Cardiac septum (tissue), 1 donor: Measurements from ENCODE around the gene CUBN. TPM values are rescaled to one million over a fixed set of nuclear protein-coding genes. Genes with fewer than 3 reads are reported as not detected.

Experiments
- DNase-seq: peaks from one replicate; pipeline ENCODE4 v3.0.0-alpha.2; 2020; ENCODE audit warnings: low spot score
- intact Hi-C: fragments of 100-400 bp; cut with DNase I; formaldehyde crosslinking; loops from one replicate; pipeline ENCODE4 v1.14.0; 2022
- total RNA-seq: library from RNA; stranded (reverse); fragmentation: NEBNext Ultra II Directional; extraction: Animal tissue kit (Norgen Biotek cat#: 25700); gene quantifications from one replicate; pipeline ENCODE4 v1.2.1, GENCODE V29; 2021
- donor health status: DM: no; HTN: no; CAD: no.

The CUBN gene
- total RNA-seq, 1 donor from 2014 or later = 0.54 TPM

DNA sequence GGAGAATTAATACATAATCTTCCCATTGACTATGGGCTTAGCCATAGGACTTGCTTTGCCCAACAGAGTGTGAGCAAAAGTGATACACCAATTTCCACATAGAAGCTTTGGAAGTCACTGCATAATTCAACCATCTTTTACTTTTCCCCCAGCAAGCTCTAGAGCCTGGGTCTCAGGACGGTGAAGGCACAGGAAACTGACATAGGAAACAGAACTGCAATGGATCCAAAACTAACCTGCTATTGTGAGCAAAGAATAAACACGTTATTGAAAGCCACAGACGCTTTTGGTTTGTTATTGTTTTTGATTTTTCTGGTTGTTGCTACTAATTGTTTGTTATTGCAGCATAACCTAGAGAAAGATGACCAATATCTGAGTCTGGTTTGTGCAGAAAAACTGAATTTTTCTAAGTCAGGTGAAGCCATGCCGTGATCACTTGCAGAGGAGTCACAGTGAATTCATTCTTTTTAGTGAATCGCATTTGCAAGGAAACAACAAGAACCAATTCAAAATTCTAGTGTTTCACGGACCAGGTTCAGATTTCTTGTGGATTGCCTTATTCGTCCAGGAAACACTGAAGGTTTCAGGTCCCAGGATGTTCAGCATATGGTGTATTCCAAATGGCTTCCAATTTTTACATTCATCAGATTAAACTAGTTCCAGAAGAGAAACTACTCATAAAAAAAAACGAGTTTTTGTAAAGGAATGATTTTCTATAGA lies 52.8 kb downstream of the CUBN start:
- intact Hi-C loops = no loop called here
- DNase-seq = no peak

DNA sequence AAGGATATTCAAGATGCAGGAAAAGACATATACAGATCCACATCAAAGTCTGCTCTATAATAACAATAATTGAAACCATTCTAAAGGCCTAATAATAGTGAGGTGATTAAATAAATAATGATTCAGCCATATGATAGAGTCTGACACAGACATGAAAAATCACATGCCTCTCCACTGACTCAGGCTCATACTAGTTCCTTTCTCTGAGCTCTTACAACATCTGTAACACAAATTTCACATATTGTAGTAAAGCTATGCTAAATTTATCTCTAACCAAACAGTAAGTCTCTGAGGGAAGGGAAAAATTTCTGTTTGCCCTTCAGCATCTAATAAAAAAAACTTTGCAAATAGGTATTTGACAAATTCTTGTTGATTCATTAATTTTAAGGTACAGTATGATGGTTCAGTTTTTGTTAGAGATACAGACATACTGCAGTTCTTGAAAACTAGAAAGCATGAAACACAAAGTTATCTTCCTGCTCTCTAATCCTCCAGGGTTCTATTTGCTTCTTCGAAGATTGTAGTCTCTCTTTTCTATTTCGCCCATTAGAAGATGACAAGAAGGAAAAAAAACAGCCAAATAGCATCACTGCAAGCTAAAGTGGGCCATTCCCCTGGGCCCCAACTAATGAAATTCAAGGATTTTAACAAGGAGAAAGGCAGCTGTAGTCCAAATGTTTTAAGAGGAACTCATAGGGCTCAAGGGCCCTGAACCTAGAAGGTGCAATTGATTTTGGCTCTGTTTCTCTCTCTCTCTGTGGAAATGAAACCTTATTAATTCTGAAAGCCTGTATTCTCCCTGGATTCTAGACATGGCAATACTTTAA lies 53.9 kb downstream of the CUBN start:
- intact Hi-C loops = no loop called here
- no peak for DNase-seq

DNA sequence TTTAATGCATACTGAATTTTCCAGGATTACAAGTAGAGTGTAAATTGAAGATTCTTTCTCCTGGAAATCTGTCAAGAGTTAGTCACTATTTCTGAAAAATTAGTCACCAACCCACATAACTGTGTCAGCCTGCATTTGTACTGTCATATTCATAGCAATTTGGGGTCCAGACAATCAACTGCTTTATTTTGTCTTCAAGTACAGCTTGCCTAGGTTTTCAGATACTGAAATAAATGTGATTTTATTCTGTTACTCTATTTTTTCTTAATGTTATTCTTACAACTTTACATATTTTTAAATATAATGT lies 55.1 kb downstream of the CUBN start:
- intact Hi-C loops = no loop called here
- DNase-seq = no peak

DNA sequence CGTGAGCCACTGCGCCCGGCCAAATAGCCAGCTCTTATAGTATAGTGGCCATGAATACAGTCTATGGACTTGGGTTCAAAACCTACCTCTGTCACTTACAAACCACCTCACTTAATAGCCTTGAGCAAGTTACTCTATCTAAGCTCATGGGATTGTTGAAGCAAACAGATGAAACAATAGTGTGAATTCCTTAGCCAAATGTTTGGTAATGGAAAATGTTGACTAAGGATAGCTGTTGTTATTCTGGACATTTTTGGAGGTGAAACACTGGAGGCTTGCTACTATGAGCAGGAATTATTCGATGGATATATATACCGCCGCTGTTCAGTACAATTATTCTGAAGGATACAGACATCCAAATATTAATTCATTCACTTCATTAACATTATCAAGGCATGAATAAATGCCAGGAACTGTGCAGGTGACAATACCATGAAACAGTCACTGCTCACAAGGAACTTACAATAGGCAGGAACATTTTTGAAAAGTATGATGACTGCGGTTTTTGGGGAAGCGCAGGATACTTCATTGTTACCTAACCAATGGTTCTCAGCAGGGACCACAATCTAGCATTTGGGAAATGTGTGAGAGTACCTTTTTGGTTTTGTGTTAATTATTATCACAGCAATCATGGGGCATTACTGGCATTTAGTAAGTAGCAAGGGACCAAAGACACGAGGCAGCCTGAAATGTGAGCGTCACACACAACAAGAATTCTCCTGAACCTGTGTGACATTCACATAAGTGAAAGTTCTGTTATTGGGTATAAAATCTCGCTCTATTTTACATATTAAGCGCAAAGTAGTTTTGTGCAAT lies 55.7 kb downstream of the CUBN start:
- intact Hi-C loops = no loop called here
- DNase-seq = no peak

DNA sequence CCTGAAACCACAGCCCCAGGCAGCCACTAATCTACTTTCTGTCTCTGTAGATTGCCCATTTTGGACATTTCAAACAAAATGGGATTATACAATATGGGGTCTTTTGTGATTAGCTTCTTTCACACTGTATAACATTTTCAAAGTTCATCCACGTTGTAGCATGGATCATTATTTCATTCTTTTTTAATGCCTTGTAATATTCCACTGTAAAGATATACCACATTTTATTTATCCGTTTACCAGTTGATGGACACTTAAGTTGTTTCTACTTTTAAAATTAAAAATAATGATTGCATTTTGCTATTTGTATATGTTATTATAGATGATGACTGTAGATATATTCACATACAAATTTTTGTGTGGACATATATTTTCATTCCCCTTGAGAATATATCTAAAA lies 60.7 kb downstream of the CUBN start:
- DNase-seq = no peak
- intact Hi-C loops = no loop called here

DNA sequence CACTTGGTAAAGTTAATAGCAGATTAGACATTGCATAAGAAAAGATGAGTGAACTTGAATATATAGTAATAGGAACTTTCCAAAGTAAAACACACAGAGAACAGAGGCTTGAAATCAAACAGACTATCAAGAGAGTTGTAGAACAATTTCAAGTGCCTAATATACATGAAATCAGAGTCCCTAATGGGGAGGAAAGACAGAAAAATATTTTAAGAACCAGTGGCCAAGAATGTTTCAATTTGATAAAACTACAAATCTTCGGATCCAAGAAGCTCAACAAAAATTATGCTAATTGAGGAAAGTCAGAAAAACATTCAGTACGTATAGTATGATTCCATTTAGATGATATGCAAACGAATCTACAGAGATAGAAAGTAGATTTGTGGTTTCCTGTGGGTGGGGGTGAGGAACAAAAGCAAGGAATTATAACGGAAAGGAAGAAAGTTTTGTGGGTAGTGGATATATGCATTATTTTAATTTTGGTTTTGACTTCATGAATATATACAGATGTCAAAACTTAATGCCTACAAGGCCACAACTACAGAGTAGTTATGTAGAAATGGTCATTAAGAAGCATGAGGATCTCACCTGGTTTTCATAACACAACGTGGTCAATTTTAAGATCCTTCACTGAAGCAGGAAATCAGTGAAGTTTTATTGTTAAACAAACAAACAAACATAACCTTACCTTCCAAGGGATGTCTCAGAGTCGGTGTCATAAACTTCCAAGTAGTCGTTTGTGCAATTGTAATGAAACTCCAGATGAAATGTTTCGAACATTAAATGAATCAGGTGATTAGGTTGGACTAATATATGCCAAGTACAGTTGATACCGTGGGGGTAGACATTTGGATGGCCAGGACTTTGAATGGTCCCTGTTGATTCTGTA lies 62.0 kb downstream of the CUBN start:
- no peak for DNase-seq
- intact Hi-C loops = no loop called here

DNA sequence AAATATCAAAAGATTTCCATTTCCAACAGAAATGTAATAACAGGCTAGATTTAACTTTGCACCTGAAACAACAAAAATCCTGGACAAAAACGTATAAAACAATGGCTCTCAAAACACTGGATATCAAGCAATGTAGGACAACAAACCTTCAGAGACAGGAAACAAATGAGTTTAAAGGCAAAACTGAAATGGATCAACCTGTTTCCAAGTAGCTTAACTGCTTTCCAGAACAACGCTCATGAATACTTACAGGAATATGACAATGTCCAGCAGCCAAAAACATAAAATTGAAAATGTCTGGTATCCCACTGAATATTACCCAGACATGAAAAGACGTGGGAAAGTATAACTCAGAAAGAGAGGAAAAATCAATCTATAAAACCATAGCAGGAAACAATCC lies 62.8 kb downstream of the CUBN start:
- intact Hi-C loops = no loop called here
- no peak for DNase-seq

DNA sequence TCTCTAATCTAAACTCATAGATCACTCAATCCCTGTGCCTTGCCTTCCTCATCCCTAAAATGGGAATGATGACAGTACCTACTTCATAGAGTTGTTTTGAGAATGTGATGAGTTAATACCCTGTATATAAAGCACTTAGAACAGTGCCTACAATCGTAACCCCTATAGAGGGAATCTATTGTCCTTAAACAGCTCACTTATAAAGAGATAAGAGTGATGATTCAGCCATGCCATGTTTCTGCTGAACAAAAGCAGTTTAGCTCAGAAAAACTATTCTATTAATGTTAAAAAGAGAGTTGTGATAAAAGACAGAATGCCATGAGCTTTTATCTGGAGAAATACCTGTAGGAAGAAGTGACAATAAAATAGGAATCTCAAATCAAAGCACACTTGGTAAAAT lies 63.6 kb downstream of the CUBN start:
- no peak for DNase-seq
- intact Hi-C loops = no loop called here

DNA sequence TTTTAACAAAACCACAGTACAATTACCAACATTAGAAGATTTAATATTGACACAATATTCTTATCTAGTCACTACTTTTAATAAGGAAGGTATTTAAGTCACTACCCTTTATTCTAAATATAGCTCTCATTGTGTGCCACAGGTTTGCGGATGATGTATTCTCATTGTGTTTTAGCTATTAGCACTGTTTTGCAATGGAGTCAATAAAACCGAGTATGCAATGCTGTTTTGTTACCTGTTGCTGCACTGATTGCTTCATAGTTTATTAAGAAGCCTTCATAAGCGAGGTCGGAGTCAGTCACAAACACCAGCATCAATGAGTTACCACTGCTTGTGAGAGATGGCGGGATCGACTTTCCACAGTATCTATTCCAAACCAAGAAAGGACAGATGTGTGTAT lies 64.3 kb downstream of the CUBN start:
- intact Hi-C loops = no loop called here
- no peak for DNase-seq

DNA sequence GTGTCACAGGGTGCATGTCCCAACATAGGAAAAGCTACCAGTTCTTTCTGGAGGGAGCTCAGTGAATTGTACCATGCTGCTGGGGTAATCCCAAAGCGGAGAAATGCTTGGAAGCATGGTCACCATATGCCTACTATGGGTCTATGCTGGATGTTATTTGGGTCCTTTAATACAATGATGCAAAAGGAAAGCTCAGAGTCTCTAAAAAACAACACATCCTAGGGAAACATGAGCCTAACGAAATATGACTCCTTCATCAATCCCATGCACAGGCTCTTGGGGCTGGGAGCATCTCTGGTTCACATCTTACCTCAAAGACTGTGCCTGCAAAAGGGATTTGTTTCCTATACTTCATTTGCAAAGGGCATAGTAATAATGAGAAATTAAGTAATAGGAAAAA lies 65.2 kb downstream of the CUBN start:
- DNase-seq = no peak
- intact Hi-C loops = no loop called here

DNA sequence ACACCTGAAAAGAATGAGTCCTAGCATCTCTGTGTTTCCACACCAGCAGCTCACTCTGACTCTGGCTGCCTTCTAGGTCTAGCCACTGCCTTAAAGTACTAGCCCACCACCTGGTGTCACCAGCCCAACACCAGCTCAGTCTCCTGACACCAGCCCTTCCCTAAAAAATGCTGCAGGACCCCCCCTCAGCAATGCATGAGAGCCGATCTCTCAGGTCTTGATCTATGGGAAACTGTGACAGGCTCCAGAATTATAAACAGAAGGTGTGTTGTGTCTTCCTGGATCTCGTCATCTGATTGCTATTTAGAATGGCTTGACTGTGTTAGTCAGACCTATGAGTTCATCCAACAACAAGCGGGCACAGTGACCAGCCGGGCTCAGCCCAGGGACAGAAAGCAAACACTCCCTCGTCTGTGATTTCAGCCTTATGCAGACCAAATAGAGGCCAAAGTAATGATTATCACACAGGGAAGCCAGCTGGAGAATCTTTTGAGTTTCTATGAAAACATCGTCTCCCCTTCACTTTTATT lies 66.6 kb downstream of the CUBN start:
- DNase-seq = no peak
- intact Hi-C loops = no loop called here

DNA sequence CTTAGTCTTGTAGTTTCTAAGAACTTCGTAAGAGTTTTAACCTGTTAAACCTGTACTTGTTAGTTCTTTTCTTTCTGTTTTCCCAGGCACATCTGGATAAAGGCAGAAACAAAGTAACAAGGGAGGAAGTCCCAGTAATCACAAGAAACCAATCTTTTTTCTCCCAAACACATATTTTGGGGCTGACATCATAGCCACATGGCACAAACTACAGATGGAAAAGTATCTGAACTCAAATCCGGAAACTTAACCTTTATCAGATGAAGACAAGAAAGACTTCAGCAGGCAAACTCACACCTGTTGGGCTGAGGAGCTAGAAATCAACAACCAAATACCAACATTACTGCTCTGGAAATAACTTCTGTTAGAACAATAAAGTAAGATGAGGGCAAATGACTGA lies 67.1 kb downstream of the CUBN start:
- DNase-seq = no peak

DNA sequence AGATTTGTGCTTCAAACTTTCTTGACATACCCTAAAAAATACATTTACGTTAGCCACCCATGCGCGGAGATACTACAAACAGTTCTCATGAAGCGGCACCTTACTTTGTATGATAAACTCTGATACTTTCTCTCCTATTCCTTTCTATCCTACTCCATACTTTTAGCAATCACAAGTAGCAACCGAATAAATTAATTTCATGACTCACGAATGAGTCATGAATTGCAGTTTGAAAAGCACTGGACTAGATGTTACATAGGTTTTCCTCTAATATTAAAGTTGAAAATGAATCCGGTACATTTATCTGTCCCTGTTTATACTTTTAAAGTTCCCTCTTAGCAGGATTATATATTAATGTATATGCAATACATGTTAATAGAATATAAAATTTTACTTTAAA lies 67.6 kb downstream of the CUBN start:
- intact Hi-C loops = no loop called here
- no peak for DNase-seq

More for the DNA sequence above, 67.1 kb downstream of the CUBN start:
- intact Hi-C loops = no loop called here

DNA sequence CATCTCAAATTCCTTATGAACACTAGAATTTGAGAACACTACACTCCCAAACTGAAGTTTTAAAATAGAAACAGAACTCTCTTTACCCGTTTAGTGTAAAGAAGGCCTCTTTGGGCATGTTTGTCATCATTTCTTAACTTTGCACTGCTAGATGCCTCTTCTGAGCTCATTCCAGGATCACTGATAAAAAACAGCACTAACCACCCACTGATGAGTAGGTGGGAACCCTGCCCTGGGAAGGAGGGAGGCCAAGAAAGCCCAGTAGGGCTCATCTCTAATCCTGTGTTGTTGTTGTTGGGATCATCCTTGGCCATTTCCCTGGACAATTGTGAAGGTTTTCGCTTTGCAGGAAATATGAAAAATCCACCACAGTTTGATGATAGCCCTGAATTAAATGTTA lies 68.2 kb downstream of the CUBN start:
- no peak for DNase-seq
- intact Hi-C loops = no loop called here

DNA sequence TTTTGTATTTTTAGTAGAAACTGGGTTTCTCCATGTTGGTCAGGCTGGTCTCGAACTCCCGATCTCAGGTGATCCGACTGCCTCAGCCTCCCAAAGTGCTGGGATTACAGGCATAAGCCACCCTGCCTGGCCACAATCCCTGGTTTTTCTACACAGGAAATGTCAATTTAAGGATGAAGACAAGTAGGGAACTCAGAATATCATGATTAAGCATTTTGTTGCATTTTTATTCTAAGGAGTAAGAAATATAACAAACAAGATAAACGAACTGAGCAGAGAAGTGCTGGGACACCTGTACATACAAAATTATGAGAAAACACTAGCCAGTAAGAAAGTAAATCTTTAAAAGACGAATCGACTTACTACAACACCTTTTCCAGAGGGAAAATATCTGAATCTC lies 69.3 kb downstream of the CUBN start:
- no peak for DNase-seq
- intact Hi-C loops = no loop called here

DNA sequence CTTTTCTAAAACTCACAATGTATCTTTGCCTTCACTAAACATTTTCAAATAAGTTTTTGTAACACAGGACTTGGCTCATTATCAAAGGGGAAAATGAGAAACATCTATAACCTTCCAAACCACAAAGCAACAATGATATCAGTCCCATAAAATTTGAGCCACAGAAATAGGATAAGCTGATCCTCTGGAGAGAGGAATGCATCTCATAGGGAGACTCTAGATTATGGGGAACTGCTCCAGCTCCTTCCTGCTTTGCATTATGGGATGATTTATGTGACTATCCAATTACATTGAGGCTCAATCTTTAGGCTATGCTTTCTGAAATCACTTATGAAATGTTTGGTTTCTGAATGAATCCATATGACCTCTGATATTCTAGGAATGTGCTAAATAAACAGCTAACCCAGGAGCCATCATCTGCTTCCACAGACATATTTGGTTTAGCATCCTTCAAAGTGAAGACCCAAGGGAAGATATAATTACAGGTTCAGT lies 70.4 kb downstream of the CUBN start:
- intact Hi-C loops = no loop called here

DNA sequence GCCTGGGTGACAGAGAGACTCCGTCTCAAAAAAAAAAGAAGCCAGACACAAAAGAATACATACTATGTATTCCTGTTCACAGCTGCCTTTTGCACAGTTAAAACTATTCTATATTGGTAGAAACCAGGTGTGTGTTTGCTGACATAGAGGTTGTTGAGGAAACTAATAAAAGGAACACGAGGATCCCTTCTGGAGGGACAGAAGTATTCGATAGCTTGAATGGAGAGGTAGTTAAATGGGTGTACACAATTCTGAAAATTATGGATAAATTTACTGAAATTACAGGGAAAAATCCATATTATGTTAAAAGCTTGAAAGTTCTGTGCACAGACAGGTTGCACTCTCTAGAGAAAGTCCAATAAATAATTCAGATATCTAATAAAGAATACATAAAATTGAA lies 71.5 kb downstream of the CUBN start:
- intact Hi-C loops = no loop called here
- DNase-seq = no peak

More for the DNA sequence above, 70.4 kb downstream of the CUBN start:
- DNase-seq = no peak

DNA sequence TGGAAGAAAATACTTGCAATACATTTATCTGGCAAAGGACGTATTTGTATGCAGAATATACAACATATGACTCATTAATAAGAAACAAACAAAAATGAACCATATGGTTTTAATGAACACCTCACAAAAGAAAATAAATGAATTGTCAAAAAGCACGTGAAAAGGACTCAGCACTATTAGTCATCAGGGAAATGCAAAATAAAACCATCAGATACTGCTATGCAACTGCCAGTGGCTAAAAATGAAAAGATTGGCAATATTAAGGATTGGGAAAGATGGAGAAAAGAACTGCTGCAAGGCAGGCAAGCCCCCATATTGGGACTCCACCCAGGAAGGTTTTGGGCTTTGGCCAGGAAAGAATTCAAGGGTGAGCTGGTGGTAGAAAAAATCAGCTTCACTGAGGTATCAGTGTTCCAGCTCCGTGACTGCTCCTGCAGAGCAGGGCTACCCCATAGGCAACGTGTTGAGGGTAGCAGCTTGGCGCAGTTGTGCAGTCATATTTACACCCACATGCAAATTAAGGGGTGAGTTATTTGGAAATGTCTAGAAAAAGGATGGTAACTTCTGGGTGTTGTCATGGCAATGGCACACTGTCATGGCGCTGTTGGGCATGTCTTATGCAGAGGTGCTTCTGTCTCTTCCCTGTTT lies 72.7 kb downstream of the CUBN start:
- intact Hi-C loops = no loop called here
- DNase-seq = no peak

DNA sequence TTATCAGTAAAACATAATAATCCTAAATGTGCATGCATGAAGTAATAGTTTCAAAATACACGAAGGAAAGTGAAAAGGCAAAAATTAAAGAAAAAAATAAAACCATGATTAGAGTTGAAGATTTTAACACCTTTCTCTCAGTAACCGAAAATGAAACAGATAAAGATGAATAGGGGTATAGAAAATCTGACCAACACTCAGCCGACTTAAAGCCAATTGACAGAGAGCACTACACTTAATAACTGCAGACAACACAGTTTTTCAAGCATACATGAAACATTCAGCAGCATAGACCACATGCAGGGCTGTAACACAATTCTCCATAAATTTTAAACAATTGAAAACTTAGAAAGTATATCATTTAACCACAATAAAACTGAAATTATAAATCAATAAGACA lies 76.1 kb downstream of the CUBN start:
- intact Hi-C loops = no loop called here
- no peak for DNase-seq
